Endothelial cell of umbilical vein (primary cell): Measurements from ENCODE around the gene ELOB. TPM values are rescaled to one million over a fixed set of nuclear protein-coding genes. Genes with fewer than 3 reads are reported as not detected.

ENCODE experiments used
- BruUV-seq: library from RNA; stranded (reverse); fragments of 400-500 nt; replicated peaks from 2 replicates; lab custom pipeline; 2021; lab: Mats Ljungman, UMichigan
- CTCF ChIA-PET: fragments of 300-600, 350-600 bp; sonication (Branson Sonifier 250); formaldehyde crosslinking; loops from one replicate; lab custom pipeline; 2021; ENCODE audit warnings: antibody characterized with exemption, inconsistent platforms; lab: Charles Lee
- POLR2A ChIA-PET: fragments of 300-600, 350-600 bp; sonication (Branson Sonifier 250); formaldehyde crosslinking; loops from one replicate; lab custom pipeline; 2021; ENCODE audit warnings: antibody characterized with exemption, inconsistent platforms; lab: Charles Lee
- DNase-seq: peaks from one replicate; pipeline ENCODE4 v3.0.0-alpha.2; 2011; ENCODE audit warnings: low read depth, low spot score
- FAIRE-seq: peaks from 2 replicates; lab custom pipeline; 2011; peaks lifted over from hg19 to GRCh38; lab: Jason Lieb, UNC
- H2AFZ ChIP-seq: 2 replicates; pipeline ENCODE4 v1.6.0; 2012; ENCODE audit warnings: low read depth, low read length, control low read depth, inconsistent platforms
- H3K27ac ChIP-seq: 2 replicates; pipeline ENCODE4 v1.5.1; 2011; ENCODE audit warnings: low read depth, mild to moderate bottlenecking, control low read depth, low read length, moderate library complexity; ENCODE audit not compliant: insufficient read depth
- H3K27me3 ChIP-seq, 2 experiments: 2 replicates each; pipeline versions ENCODE4 v1.6.0 to v1.6.1; 2011; ENCODE audit warnings: low read length in 2 of 2, mixed read lengths in 1 of 2; ENCODE audit not compliant: control insufficient read depth in 2 of 2, insufficient read depth in 2 of 2
- H3K36me3 ChIP-seq, 2 experiments: 2 replicates in 1 of 2; 3 replicates in 1 of 2; pipeline ENCODE4 v1.5.1; 2011; ENCODE audit warnings: low read length in 2 of 2, mild to moderate bottlenecking in 1 of 2, moderate library complexity in 1 of 2; ENCODE audit not compliant: control insufficient read depth in 2 of 2, insufficient read depth in 2 of 2; ENCODE audit errors: extremely low read depth in 1 of 2
- H3K4me1 ChIP-seq: 3 replicates; pipeline ENCODE4 v1.5.1; 2011; ENCODE audit warnings: mild to moderate bottlenecking, low read length; ENCODE audit not compliant: control insufficient read depth, insufficient read depth; ENCODE audit errors: extremely low read depth
- H3K4me2 ChIP-seq: 2 replicates; pipeline ENCODE4 v1.6.1; 2011; ENCODE audit warnings: low read length, control low read depth, mixed read lengths; ENCODE audit not compliant: insufficient read depth
- H3K4me3 ChIP-seq, 3 experiments: fragments of 200-600 bp in 1 of 3; sonication (generic), shearing (Covaris generic) in 1 of 3; replicated peaks in 1 of 3; 2 replicates each; pipeline ENCODE4 v1.5.1; 2011 to 2016; ENCODE audit warnings: control low read depth in 3 of 3, low read length in 3 of 3, mild to moderate bottlenecking in 2 of 3, inconsistent platforms in 1 of 3, low read depth in 1 of 3, moderate library complexity in 1 of 3; ENCODE audit not compliant: insufficient read depth in 1 of 3
- H3K79me2 ChIP-seq: 2 replicates; pipeline ENCODE4 v1.6.0; 2012; ENCODE audit warnings: low read length, inconsistent platforms; ENCODE audit not compliant: control insufficient read depth, insufficient read depth
- H3K9ac ChIP-seq: replicated peaks from 2 replicates; pipeline ENCODE3; 2011; ENCODE audit warnings: low read length, control low read depth; ENCODE audit not compliant: insufficient read depth; ENCODE audit errors: extremely low read depth
- H3K9me1 ChIP-seq: replicated peaks from 3 replicates; pipeline ENCODE4 v1.6.0; 2011; ENCODE audit warnings: mild to moderate bottlenecking, low read length; ENCODE audit not compliant: control insufficient read depth, insufficient read depth; ENCODE audit errors: extremely low read depth
- H3K9me3 ChIP-seq: replicated peaks from 2 replicates; pipeline ENCODE4 v1.5.1; 2012; ENCODE audit warnings: low read length, inconsistent platforms; ENCODE audit not compliant: control insufficient read depth, insufficient read depth
- H4K20me1 ChIP-seq: replicated peaks from 2 replicates; pipeline ENCODE3; 2011; ENCODE audit warnings: mild to moderate bottlenecking, low read length; ENCODE audit not compliant: control insufficient read depth, insufficient read depth; ENCODE audit errors: extremely low read depth
- CTCF ChIP-seq, 2 donors: IDR thresholded peaks; 1 replicate in 1 of 2; 2 replicates in 1 of 2; pipeline ENCODE4 v1.5.1; 2011; ENCODE audit warnings: low read length in 2 of 2, mild to moderate bottlenecking in 2 of 2, moderate library complexity in 2 of 2, control low read depth in 1 of 2, inconsistent platforms in 1 of 2, low read depth in 1 of 2; ENCODE audit not compliant: insufficient read depth in 1 of 2; ENCODE audit errors: extremely low read depth in 1 of 2
- EZH2 ChIP-seq: IDR thresholded peaks from 2 replicates; pipeline ENCODE4 v1.6.1; 2012; ENCODE audit warnings: borderline replicate concordance, low read depth, mild to moderate bottlenecking, moderate library complexity, low read length, inconsistent platforms; ENCODE audit not compliant: severe bottlenecking
- FOS ChIP-seq: IDR thresholded peaks from 2 replicates; pipeline ENCODE4 v1.6.1; 2011; ENCODE audit warnings: mild to moderate bottlenecking, low read length, moderate library complexity, borderline replicate concordance; ENCODE audit not compliant: insufficient read depth
- GATA2 ChIP-seq: IDR thresholded peaks from 2 replicates; pipeline ENCODE4 v1.7.0; 2011; ENCODE audit warnings: low read depth, mild to moderate bottlenecking, moderate library complexity, mixed read lengths, low read length; ENCODE audit not compliant: insufficient read length, insufficient read depth
- JUN ChIP-seq: IDR thresholded peaks from 2 replicates; pipeline ENCODE4 v1.6.1; 2011; ENCODE audit warnings: borderline replicate concordance, low read depth; ENCODE audit not compliant: insufficient read length, insufficient read depth
- MAX ChIP-seq: IDR thresholded peaks from 2 replicates; pipeline ENCODE4 v1.6.1; 2011; ENCODE audit not compliant: insufficient read depth, insufficient read length
- MYC ChIP-seq: IDR thresholded peaks from one replicate; pipeline ENCODE4 v1.6.1; 2011; ENCODE audit warnings: mild to moderate bottlenecking, low read depth, low read length
- POLR2A ChIP-seq: IDR thresholded peaks from 2 replicates; pipeline ENCODE4 v1.6.1; 2012; ENCODE audit warnings: low read depth, mild to moderate bottlenecking, control low read depth, low read length
- POLR2AphosphoS5 ChIP-seq: IDR thresholded peaks from 2 replicates; pipeline ENCODE4 v1.6.1; 2012; ENCODE audit warnings: low read depth, mild to moderate bottlenecking, control low read depth, low read length, moderate library complexity; ENCODE audit not compliant: insufficient read depth
- dilution Hi-C: fragments of 300-500 bp; cut with MboI; formaldehyde crosslinking; loops from one replicate; pipeline ENCODE4 v1.15.0; 2019; ENCODE audit warnings: low sequenced_read_pairs; ENCODE audit not compliant: extremely low pct_ligation_motif_present
- intact Hi-C: fragments of 100-400 bp; cut with micrococcal nuclease; formaldehyde crosslinking; loops from one replicate; pipeline ENCODE4 v1.10.0; 2022
- polyA plus RNA-seq, 4 experiments: library from polyadenylated mRNA; depleted of rRNA in 3 of 4; stranded (reverse) in 3 of 4; unstranded in 1 of 4; fragments of >200 nt; gene quantifications; 2 replicates each; pipeline versions ENCODE4 v1.2.1 to v1.2.3, GENCODE V29; 2011 to 2012; ENCODE audit warnings: missing spikeins in 1 of 4
- total RNA-seq: library from RNA; stranded (reverse); gene quantifications from 2 replicates; pipeline ENCODE4 v1.2.3, GENCODE V29; 2021

Gene ELOB
- total and polyA plus RNA-seq, 2 donors (not counting 3 experiments of a cell fraction or from before 2014, with no cell fraction given), result 251 to 848 TPM

- CTCF ChIA-PET, result interaction anchor here (1.0 to 2.4 kb wide), 2 partner anchors 11 to 17 kb away, joined by 4 to 12 read pairs; no protein-coding TSS in a partner anchor
- H2AFZ ChIP-seq, result no peak overlapping the region
- H4K20me1 ChIP-seq, result no peaks in the 10 kb centered on the region
- H3K9me3 ChIP-seq, result no peaks in the 10 kb centered on the region
- no peak for TF ChIP-seq MYC
- TF ChIP-seq GATA2, result no peak
- no peak for TF ChIP-seq FOS
- TF ChIP-seq CTCF (IDR thresholded peaks at IDR 0.05; ENCODE audit: extremely low read depth in 1 of 2, insufficient read depth in 1 of 2, low read depth in 1 of 2, low read length in 2 of 2), result no peak
- no peak for TF ChIP-seq JUN
- TF ChIP-seq MAX, result no peak
- no peak for TF ChIP-seq POLR2A
- TF ChIP-seq POLR2AphosphoS5, result no peak
- TF ChIP-seq EZH2, result no peak
- dilution Hi-C loops, result no loop called here
- FAIRE-seq (no peak), DNase-seq (no peak)
- H3K4me1 ChIP-seq, result no peaks in the 10 kb centered on the region
- POLR2A ChIA-PET, result no interaction called here
- no peaks in the 10 kb centered on the region for H3K79me2 ChIP-seq
- no peaks in the 10 kb centered on the region for H3K36me3 ChIP-seq
- no peak overlapping the region for H3K27ac ChIP-seq
- no peaks in the 10 kb centered on the region for H3K27me3 ChIP-seq
- no TSS peak for BruUV-seq
- intact Hi-C loops, result no loop called here
- H3K4me3 ChIP-seq, result no peak overlapping the region
- no peak overlapping the region for H3K4me2 ChIP-seq
- no peaks in the 10 kb centered on the region for H3K9me1 ChIP-seq
- no peak overlapping the region for H3K9ac ChIP-seq
These were observed 44.5 kb upstream of the ELOB start for GRCh38 chr16:2821487-2822157.
